ENCODE measurements around the gene FUCA1. TPM values are rescaled to one million over a fixed set of nuclear protein-coding genes. Genes with fewer than 3 reads are reported as not detected.

FUCA1 gene
- total and polyA plus RNA-seq, 2 of the 8 experiments (the other 6 are each of a cell fraction or from before 2014, with no cell fraction given), result 5.9 to 6.4 TPM

- H2BK12ac ChIP-seq (ENCODE audit: low read depth, low read length), result no peak overlapping the region
- CTCF ChIA-PET (ENCODE audit: partially characterized antibody), result interaction anchor here (0.9 to 2.0 kb wide), 2 partner anchors 21 to 87 kb away, joined by 3 to 5 read pairs; no protein-coding TSS in a partner anchor
Observed at GRCh38 chr1:23896491-23896890, 28.4 kb upstream of the FUCA1 start.

More at GRCh38 chr1:23896491-23896890, 28.4 kb upstream of the FUCA1 start:
- no peak overlapping the region for H4K5ac ChIP-seq (ENCODE audit: insufficient read length, low read depth, low read length)
- no peak overlapping the region for H3K4ac ChIP-seq (replicated peaks; ENCODE audit: insufficient read length, low read depth, low read length)
- no peak overlapping the region for H3K56ac ChIP-seq (replicated peaks; ENCODE audit: insufficient read length, low read depth, low read length)
- POLR2A ChIA-PET (ENCODE audit: partially characterized antibody), result interaction anchor here (0.6 kb wide), 1 partner anchor 459 kb away, joined by 3 read pairs; no protein-coding TSS in a partner anchor
- H4K8ac ChIP-seq (ENCODE audit: extremely low read depth, insufficient read depth, low read length), result no peak overlapping the region
- TF ChIP-seq TCF12 (IDR thresholded peaks at IDR 0.05; ENCODE audit: low read depth, low read length), result no peak
- no peak for TF ChIP-seq POU5F1 (IDR thresholded peaks at IDR 0.05; ENCODE audit: low read depth, low read length)
- no peak for TF ChIP-seq SRF (IDR thresholded peaks at IDR 0.05; ENCODE audit: low read depth, low read length)
- no peak for TF ChIP-seq BACH1 (IDR thresholded peaks at IDR 0.05; ENCODE audit: low read length)
- TF ChIP-seq FOSL1 (IDR thresholded peaks at IDR 0.05; ENCODE audit: insufficient read depth, low read depth, low read length), result no peak
- TF ChIP-seq JUND (IDR thresholded peaks at IDR 0.05; ENCODE audit: low read length), result no peak
- TF ChIP-seq, protein P1, sequence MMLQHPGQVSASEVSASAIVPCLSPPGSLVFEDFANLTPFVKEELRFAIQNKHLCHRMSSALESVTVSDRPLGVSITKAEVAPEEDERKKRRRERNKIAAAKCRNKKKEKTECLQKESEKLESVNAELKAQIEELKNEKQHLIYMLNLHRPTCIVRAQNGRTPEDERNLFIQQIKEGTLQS (IDR thresholded peaks at IDR 0.05; ENCODE audit: insufficient read depth, low read depth, low read length), result no peak
- TF ChIP-seq E2F6 (IDR thresholded peaks at IDR 0.05), result no peak
- no peak for TF ChIP-seq CHD1 (IDR thresholded peaks at IDR 0.05; ENCODE audit: low read depth, low read length)
- H4K20me1 ChIP-seq (replicated peaks in 1 of 2; ENCODE audit: control insufficient read depth in 1 of 2, insufficient read depth in 2 of 2, low read length in 2 of 2), result no peaks in the 10 kb centered on the region
- 60% methylated on average over 3 of the region's 3 CpGs; no CpG with 5 or more reads in 1 of the 2 experiments for WGBS, 2 experiments (ENCODE audit: extremely low coverage in 1 of 2, insufficient coverage in 1 of 2, insufficient read length in 1 of 2, insufficient replicate concordance in 2 of 2, low coverage in 1 of 2, low lambda C conversion rate in 2 of 2, missing lambda C conversion rate in 1 of 2)
- H2BK20ac ChIP-seq (ENCODE audit: low read length), result no peak overlapping the region
- no peaks in the 10 kb centered on the region for H3K9me3 ChIP-seq (ENCODE audit: insufficient read depth in 2 of 2, low read depth in 1 of 2, low read length in 1 of 2)
- H3K27me3 ChIP-seq (replicated peaks in 1 of 4; ENCODE audit: control insufficient read depth in 3 of 4, extremely low read depth in 1 of 4, insufficient read depth in 3 of 4, low read length in 3 of 4), result peaks cover 0 to 4% (median 2%) of the 10 kb centered on the region in 4 experiments; a peak in 3 of 7 replicates
- no peak overlapping the region for H2BK15ac ChIP-seq (ENCODE audit: low read length)
- H3K4me1 ChIP-seq (replicated peaks in 1 of 4; ENCODE audit: control insufficient read depth in 3 of 4, insufficient read depth in 4 of 4, low read length in 3 of 4), result 0 out of 7 replicates have a peak, but pooled peaks cover 0 to 2% (median 0%) of the 10 kb centered on the region in 4 experiments
- no peak overlapping the region for H2BK120ac ChIP-seq (replicated peaks; ENCODE audit: low read depth, low read length)
- H2AK5ac ChIP-seq (ENCODE audit: low read depth, low read length), result no peak overlapping the region
- no peak for DNase-seq (ENCODE audit: low read depth in 1 of 2, low spot score in 2 of 2)
- no peak overlapping the region for H3K14ac ChIP-seq (ENCODE audit: insufficient read length)
- no peak overlapping the region for H2AFZ ChIP-seq (ENCODE audit: low read length)
- no peak overlapping the region for H4K91ac ChIP-seq (replicated peaks; ENCODE audit: insufficient read length, low read length)
- H3K4me2 ChIP-seq (ENCODE audit: insufficient read depth in 1 of 2, low read depth in 2 of 2, low read length in 2 of 2), result no peak overlapping the region
- no peaks in the 10 kb centered on the region for H3K23me2 ChIP-seq (ENCODE audit: low read depth, low read length)
- H3K4me3 ChIP-seq (ENCODE audit: extremely low read depth in 1 of 4, insufficient read depth in 2 of 4, low read depth in 3 of 4, low read length in 4 of 4), result no peak overlapping the region
- no peaks in the 10 kb centered on the region for H3K79me1 ChIP-seq (ENCODE audit: low read depth, low read length)
- FAIRE-seq, result no peak
- H3K23ac ChIP-seq (ENCODE audit: insufficient read length), result no peak overlapping the region
- no peak overlapping the region for H3K9ac ChIP-seq (replicated peaks in 1 of 4; ENCODE audit: extremely low read depth in 1 of 4, low read depth in 3 of 4, low read length in 3 of 4)
- no peak overlapping the region for H3K27ac ChIP-seq (ENCODE audit: low read depth, low read length)
- no peaks in the 10 kb centered on the region for H3K36me3 ChIP-seq (ENCODE audit: control insufficient read depth in 2 of 4, insufficient read depth in 4 of 4, low read length in 3 of 4)
- no peak overlapping the region for H2BK5ac ChIP-seq (ENCODE audit: low read depth, low read length)
- no peak overlapping the region for H3K18ac ChIP-seq (ENCODE audit: extremely low read depth, low read length)
- H3K79me2 ChIP-seq (ENCODE audit: control insufficient read depth in 1 of 2, insufficient read depth in 2 of 2, low read length in 2 of 2), result no peaks in the 10 kb centered on the region

Measured in H1 (cell line).